CD4-positive, alpha-beta T cell treated with Interleukin-1 beta for 1 hour (primary cell): ENCODE data around the gene TMEM191C.
"Not testable (repeated sequence)": the region's sequence is repeated elsewhere in the genome, so short reads cannot be mapped to it uniquely, and the experiment has no call there.

Source experiments
- DNase-seq, 2 donors: peaks; one replicate each; pipeline ENCODE4 v3.0.0-alpha.2; 2020 to 2022

Gene TMEM191C

DNA sequence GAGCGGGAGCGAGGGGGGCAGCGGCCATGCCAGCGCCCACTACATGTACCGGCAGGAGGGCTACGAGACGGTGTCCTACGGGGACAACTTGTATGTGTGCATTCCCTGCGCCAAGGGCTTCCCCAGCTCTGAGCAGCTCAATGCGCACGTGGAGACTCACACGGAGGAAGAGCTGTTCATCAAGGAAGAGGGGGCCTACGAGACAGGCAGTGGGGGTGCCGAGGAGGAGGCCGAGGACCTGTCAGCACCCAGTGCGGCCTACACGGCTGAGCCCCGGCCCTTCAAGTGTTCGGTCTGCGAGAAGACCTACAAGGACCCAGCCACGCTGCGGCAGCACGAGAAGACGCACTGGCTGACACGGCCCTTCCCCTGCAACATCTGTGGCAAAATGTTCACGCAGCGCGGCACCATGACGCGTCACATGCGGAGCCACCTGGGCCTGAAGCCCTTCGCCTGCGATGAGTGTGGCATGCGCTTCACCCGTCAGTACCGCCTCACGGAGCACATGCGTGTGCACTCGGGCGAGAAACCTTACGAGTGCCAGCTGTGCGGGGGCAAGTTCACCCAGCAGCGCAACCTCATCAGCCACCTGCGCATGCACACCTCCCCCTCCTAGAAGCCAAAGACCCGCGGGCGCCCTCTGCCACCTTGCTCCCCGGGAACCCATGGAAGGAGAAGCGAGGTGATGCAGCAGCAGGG is 20.9 kb upstream of the TMEM191C start:
- no peak for DNase-seq

- DNase-seq = no peak
These were observed 20.1 kb upstream of the TMEM191C start for GRCh38 chr22:21446827-21447690.

DNA sequence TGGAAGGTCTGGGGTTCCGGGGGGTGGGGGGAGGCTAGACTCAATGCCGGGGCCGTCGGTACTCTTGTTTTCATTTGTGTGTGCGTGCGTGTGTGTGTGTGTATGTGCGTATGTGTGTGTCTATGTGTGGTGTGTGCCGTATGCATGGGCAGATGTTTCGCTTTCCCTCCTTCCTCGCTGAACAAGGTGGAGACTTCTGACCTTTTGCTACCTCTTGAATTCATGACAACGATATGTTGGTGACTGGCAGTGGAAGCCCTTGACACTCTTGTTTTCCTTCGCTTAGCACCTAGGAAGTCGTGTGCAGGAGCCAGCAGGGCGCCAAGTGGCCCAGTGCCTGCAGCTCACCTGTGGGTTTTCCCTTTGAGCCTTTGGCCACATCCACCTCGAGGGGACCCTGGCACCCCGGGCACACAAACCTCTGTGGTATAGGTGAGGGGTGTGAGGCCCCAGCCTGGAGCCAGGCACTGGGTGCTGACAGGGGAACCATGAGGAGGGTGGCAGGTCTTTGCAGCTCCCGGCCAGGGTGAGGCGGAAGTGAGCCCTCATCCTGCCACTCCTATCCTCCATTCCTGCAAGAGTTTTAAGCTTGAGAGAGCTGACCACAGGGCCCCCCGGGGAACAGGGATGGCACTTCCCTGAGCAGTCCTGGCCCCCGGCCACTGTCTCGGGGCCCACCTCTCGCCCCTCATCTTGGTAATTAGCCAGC is 19.3 kb upstream of the TMEM191C start:
- no peak for DNase-seq

DNA sequence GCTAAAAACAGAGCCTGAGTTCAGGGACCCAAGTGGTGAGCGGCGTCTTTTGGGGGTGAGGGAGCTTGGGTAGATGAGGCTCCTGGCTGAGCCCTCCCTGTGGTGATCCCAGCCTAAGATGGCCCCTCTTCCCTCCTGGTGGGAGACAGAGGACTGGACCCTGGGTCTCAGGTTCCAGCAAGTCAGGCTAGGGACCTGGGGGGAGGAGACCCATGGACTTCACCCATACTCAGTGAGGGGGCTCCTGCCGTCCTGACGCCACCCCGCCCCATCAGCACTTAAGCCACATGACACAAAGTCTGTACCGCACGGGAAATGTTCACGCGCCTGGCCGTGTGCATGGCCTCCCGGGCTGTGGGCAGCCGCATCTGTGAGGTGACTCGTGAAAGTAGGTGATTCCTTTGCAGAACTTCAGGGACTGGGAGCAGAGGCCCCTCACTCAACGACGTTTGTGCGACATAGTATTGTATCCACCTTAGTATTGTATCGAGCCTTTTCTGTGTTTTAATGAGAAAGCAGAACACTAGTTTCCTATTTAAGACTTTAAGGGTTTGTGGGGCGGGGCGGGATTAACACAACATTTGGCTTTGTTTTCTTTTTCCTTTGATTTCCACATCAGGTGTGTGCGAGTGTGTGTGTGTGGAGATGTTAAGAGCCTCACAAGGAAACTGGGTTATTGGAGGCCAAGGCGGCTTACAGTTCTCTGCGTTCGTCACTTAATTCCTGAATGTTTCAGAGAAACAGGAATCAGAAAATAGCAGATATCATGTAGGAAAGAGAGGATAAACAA is 18.4 kb upstream of the TMEM191C start:
- DNase-seq = no peak

- no peak for DNase-seq
These were observed 17.5 kb upstream of the TMEM191C start for GRCh38 chr22:21449531-21450319.

GRCh38 chr22:21450320-21450831 is 16.8 kb upstream of the TMEM191C start:
- DNase-seq = no peak

GRCh38 chr22:21450858-21451353 is 16.3 kb upstream of the TMEM191C start:
- DNase-seq = no peak

DNA sequence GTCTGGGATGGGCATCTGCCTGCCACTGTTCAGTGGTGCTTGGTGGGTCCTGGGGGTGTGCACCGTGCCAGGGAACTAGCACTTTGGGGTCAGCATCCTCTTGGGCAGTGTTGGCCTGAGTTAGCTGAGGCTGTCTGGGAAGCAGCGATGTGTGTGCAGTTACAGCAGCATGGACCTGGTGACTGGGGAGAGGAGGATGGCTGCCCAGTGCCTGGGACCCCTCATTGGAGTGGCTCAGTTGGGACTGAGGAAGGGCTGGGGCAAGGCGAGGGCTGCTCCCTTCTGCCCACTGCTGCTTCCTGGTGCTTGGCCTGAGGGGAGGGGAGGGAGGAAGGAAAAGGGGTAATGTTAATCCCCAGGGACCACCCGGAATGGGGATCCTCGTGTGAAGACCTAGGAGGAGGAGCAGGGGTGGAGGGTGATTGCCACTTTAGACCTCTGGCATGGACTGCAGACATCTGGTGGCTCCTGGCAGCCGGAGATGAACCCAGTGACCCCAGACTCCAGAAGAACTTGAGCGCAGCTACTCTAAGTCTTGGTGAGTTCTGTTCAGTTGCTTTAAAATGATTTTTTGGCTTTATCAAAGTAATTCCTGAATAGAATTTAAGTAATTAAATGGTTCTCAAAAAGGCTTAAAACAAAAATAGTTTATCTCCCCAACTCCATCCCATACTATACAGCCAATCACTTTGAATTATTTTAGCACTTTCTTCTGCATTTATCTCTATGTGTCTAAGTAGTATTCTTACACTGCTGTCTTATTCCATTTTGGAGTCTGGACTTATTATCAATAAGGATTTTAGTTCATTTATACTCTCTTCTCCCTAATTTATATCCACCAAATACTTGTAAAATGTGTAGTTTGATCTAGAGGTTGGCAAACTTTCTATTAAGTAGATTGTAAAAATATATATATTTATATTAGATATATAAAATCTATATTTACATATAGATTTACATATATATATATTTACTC is 15.4 kb upstream of the TMEM191C start:
- no peak for DNase-seq

DNA sequence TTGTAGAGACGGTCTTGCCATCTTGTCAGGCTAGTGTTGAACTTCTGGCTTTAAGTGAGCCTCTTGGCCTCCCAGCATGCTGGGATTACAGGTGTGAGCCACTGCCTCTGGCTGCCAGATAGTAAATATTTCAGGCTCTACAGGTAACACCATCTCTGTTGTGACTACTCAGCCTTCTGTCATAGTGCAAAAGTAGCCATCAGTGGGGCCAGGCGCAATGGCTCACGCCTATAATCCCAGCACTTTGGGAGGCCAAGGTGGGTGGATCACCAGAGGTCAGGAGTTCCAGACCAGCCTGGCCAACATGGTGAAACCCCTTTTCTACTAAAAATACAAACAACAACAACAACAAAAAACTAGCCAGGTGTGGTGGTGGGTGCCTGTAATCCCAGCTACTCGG is 14.5 kb upstream of the TMEM191C start:
- not testable (repeated sequence) for DNase-seq

DNA sequence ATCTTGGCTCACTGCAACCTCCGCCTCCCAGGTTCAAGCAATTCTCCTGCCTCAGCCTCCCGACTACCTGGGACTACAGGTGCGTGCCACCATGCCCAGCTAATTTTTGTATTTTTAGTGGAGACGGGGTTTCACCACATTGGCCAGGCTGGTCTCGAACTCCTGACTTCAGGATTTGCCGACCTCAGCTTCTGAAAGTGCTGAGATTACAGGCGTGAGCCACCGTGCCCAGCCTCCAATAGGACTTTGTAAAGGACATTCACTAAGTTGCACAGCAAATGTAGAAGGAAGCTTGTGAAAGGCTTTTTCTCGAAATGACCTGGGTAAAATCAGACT is 12.2 kb upstream of the TMEM191C start:
- not testable (repeated sequence) for DNase-seq

- DNase-seq = no peak
These were observed 11.7 kb upstream of the TMEM191C start for GRCh38 chr22:21455334-21456089.

DNA sequence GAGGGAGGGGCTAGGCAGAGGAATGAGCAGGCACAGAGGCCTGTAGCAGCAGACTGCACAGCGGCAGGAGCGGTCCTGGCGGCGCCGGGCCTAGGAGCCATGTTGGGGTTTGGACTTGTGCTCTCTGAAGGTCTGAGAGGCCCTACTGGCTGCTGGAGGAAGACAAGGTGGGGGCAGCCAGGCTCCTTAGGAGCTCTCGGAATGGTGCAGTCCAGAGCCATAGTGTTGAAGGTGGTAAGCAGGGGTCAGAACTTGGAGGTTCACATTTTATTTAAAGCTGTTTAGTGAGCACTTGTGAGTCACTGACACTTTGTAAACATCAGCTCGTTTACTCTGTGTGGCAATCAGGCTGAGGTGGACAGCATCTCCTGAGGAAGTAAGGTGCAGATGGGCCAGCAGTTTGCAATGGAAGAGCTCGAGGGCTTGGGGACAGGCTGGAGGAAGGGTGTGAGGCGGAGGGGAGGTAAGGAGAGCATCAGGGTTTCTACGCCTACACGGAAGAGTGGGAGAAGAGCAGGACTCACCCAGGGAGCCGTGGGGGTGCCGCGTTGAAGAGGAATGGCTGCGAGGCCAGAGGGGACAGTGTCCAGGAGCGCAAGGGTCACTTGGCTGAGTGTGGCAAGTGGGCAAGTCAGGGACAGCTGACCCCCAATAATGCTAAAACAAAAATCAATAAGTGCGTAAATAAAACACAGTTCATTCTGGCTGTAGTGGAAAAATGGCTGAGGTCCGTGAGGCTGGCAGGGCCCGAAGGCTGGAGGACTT is 10.0 kb upstream of the TMEM191C start:
- DNase-seq = no peak

DNA sequence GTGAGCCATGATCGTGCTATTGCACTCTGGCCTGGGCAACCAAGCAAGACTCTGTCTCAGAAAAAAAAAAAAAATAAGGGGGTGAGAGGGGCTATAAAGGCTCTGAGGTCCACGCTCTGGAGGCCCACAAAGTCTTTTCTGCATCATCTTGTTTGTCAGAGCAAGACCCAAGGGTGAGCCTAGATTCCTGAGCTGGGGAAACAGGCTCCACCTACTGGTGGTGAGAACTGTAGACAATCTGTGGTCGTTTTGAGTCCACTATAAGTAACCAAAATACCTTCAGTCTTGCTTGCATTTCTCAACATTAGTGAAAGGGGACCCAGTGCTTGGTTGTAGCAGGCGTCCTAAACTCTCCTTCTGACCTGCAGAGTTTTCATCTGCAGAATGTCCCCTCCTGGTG is 4.5 kb upstream of the TMEM191C start:
- not testable (repeated sequence) for DNase-seq

GRCh38 chr22:21468194-21469096 is 1.3 kb downstream of the TMEM191C start:
- DNase-seq = peak; percentile 92 to 96

DNA sequence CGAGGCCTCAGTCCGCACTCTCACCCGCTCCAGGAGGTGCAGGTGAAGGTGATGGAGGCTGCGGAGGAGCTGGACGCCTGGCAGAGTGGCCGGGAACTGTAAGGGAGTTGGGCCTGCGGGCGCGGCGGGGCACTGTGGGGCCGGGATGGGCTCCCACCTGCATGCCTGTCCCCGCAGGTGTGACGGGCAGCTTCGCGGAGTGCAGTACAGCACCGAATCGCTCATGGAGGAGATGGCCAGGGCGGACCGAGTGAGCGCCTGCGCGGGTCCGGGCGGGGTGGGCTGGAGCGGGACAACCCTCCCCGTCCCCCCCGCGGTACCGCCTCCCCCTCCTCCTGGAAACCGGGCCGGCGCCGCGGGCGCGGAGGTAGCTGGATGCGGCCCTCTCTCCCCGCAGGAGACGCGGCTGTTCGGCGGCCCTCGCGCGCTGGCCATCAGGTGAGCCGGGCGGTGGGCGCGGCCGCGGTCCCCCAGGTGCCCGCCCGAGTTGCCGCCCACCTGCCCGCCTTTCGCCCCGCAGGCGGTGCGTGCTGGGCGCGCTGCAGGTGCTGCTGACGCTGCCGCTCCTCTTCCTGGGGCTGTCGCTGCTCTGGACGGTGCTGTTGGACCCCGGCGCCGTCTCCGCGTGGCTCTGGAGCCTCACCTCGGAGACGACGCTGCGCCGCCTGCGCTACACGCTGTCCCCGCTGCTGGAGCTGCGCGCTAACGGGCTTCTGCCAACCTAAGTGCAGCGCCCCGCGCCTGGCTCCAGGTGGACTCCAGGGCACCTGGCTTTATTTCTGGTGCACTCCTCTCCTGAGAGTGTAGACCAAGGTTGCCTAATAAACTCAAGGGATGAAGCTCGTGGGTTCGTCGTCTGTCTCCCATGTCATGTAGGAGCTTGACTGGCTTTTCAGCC is 2.2 kb downstream of the TMEM191C start:
- not testable (repeated sequence) for DNase-seq

GRCh38 chr22:21472984-21473383 is 5.8 kb downstream of the TMEM191C start:
- not testable (repeated sequence) for DNase-seq
